Fibroblast of gingiva (primary cell): ENCODE measurements around the gene CRYGC.

Experiments
- DNase-seq: peaks from one replicate; pipeline ENCODE4 v3.0.0-alpha.2; 2011; ENCODE audit warnings: low read depth

The CRYGC gene

DNA sequence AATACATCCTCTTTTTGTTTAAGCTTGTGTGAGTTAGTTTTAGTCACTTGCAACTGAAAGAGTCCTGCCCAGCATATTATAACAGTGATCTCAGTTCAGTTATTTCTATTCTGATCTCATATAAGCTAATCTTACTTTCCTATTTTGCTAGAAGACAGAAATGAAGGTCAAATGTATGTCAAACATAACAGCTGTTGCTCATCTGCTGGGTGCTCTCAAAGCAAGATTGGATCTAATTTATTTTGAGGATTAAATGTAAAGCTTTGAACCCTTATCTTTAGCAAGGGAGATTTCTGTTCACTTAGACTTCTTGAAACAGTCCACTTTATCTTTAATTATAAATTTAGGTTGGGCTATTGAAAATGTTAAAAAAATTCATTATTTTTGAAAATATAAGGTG lies 36.5 kb downstream of the CRYGC start:
- DNase-seq = no peak

DNA sequence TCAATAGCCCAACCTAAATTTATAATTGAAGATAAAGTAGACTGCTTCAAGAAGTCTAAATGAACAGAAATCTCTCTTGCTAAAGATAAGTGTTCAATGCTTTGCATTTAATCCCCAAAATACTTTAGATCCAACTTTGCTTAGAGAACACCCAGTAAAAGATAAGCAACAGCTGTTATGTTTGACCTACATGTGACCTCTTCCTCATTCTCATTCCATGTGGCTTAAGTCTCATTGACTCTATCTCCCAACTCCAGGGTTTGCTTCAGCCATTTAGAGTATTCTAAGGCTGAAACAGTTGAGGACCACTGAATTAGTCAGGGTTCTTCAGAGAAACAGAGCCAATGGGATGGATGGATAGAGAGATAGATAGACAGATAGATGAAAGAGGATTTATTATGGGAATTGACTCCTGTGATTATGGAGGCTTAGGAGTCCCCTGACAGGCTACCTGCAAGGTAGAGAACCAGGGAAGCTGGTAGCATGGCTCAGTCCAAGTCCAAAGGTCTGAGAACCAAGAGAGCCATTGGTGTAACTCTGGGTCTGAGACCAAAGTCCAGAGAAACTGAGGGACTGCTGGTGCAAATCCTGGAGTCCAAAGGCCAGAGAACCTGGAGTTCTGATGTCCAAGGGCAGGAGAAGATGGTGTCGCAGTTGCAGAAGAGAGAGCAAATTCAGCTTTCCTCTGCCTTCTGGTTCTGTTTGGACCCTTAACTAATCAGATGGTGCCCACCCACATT lies 37.4 kb downstream of the CRYGC start:
- DNase-seq = no peak

DNA sequence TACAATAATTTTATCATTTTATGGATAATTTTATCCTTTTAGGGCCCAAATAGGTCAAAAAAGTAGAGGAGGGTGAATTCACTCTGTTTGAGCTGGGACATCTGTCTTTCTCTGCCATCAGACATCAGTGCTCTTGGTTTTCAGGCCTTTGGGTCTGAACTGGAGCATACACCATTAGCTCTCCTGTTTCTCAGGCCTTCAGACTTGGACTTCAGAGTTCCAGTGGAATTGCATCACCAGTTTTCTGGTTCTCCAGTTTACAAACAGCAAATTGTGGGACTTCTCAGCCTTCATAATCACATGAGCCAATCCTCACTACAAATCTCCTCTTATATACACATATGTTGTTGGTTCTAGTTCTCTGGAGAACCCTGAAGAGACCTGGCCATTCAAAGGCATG lies 39.2 kb downstream of the CRYGC start:
- no peak for DNase-seq

DNA sequence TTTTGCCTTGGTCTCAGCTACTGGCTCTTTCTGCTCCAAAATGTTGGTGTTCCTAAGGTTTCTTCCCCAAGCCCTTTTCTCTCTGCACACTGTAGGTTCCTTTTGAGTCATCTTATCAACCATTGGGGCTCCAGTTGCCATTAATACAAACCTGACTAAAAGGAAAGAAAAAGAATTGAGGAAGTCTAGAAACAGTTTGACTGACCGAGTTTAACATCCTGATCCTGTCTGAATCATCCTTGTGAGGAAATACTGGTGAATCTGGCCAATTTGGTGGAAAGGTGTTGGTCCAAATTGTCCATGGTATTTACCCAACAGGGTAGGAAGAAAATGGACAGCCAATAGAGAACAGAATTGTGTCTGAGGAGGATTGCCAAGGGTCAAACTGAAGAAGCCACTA lies 43.6 kb downstream of the CRYGC start:
- no peak for DNase-seq

DNA sequence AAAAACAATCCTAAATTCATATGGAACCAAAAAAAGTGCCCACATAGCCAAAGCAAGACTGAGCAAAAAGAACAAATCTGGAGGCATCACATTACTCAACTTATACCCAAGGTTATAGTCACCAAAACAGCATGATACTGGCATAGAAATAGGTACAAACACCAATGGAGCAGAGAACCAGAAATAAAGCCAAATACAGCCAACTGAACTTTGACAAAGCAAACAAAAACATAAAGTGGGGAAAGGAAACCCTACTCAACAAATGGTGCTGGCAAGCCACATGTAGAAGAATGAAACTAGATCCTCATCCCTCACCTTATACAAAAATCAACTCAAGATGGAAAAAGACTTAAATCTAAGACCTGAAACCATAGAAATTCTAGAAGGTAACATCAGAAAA lies 45.8 kb downstream of the CRYGC start:
- no peak for DNase-seq
